T-helper 2 cell (primary cell): Measurements from ENCODE around the gene HPSE2.

ENCODE experiments used
- DNase-seq, 5 experiments: peaks; one replicate each; pipeline versions ENCODE4 v3.0.0 to v3.0.0-alpha.2; 2012 to 2022

The HPSE2 gene

DNA sequence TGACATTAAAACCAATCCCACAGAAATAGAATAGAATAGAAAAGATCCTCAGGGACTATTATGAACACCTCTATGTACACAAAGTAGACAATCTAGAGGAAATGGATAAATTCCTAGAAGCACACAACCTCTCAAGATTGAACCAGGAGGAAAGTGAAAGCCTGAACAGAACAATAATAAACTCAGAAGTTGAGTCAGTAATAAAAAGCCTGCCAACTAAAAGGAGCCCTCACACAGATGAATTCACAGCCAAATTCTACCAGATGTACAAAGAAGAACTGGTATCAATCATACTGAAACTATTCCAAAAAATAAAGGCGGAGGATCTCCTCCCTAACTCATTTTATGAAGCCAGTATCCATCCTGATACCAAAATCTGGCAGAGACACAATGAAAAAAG, 568.6 kb downstream of the HPSE2 start:
- DNase-seq, result no peak

DNA sequence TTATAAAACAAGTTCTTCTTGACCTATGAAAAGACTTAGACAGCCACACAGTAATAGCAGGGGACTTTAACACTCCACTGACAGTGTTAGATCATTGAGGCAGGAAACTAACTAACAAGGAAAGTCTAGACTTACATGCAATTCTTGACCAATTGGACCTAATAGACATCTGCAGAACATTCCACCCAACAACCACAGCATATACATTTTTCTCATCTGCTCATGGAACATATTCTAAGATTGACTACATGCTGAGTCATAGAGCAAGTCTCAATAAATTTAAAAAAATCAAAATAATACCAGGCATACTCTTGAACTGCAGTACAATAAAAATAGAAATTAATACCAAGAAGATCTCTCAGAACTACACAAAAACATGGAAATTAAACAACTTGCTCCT, 569.4 kb downstream of the HPSE2 start:
- no peak for DNase-seq

DNA sequence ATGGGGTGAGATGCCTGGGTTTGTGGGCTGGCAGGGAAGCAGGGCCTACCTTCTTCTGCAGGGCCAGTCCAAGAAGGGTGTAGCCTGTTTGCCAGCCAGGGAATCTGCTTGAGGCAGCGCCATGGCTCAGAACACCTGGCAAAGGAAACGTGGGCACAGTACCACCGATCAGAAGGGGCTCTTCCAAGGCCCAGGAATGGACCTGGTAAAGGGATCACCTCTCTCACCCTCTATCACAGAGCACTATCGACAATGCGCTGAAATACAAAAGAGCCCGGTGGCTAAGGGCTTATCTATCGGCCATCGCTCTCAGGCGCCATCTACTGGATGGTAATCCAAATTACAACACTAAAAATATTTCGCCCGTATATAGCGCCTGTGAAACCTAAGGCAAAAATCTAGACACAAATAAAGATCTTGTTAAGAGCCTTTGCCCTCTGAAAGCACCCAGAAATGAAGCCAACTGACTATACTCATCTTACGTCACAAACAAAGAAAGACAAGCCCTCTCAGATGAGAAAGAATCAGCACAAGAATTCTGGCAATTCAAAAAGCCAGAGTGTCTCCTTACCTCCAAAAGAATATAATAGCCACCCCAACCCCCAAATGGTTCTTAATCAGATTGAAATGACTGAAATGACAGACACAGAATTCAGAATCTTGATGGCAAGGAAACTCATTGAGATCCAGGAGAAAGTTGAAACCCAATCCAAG, 571.2 kb downstream of the HPSE2 start:
- peak in 3 of 5 experiments; percentile 7 to 53 (median 10) for DNase-seq

DNA sequence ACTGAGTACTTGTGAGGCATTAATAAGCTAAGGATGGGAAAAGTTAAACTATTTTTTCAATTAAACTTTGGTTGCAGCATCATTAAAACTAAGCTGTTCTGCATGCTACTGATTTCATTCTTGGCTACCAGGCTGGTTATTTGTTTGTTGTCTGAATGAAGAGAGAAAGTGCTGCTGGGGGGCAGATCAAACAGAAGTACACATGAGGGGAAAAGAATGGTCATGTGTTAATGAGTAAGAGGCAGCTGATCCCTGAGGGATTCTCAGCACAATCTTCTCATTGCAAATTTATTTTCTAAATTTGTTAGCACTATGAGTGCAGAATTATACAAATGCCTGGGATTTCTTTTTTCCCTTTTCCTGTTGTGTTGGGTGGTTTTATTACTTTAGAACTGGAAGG, 575.7 kb downstream of the HPSE2 start:
- no peak for DNase-seq

DNA sequence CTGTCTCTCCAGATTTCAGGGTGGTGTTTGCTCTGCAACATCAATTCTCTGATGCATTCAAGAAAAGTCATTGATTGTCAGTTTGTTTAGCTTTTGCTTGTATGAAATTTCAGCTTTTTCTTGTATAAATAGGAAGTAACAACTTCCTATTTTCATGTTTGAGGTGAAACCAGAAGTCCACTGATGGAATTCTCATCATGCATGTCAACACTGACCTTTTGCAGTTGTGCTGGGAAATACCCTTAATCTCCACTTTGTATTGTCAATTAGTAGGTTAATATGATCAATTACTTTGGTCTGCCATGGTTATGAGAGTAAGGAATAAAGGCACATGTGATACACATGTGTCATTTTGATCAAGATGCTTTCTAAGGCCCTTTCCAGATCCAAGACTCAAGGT, 580.2 kb downstream of the HPSE2 start:
- no peak for DNase-seq

DNA sequence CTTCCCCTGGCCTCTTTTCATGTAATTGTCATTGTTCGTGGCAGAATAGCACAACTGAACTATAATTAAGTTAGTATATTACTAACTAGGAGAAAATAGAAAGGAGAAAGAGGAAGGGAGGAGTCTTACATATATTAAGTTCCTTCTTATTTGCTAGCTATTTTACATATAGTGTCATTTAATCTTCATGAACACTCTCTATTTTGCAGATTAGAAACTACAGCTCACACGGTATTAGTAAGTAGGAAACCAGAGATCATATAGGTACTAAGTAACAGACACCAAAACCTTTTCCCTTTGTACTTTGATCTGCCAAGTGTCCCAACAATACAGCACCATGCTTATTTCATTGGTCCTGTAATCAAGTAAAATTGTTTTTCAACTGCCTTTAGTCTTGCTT, 586.5 kb downstream of the HPSE2 start:
- DNase-seq, result no peak

DNA sequence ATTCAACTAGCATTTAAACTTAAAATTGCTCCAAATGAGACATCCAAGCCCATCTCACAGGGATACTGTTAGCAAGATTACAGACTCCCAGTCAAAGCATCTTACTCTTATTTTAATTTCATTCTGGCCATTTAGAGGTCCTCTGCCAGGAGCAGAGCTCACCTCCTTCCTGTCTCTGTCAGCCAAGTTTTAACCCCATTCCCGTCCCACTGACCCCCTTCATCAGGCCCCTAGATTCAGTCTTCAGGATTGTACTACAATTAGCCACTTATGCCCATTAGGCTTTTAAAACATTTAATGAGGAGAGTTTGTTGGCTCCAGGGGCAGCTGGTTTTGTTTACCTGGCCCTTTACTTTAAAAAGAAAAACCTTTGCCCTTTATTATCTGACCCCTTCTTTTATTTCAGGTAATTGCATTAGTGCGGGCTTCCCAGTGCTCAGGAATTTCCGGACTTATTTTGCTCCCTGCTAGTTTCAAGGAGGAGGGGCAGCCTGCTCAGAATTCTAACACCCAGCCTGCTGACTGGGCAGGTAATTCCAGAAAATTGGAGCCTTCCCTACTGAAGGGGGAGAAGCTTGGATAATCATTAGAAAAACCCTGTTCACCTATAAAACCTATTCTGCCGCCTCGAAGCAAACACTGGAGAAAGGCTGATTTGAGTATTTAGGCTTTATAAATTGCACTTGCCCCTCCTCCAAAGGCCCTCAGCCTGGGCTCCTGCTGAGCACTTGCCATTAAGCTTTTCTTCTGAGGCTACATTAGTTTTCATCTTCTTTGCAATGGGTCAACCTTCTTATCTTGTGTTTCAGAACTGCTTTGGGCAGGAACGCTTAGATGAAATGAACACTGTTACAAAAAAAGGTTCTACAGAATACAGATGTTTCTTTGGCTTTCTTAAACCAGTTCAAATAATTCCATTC, 588.4 kb downstream of the HPSE2 start:
- no peak for DNase-seq

DNA sequence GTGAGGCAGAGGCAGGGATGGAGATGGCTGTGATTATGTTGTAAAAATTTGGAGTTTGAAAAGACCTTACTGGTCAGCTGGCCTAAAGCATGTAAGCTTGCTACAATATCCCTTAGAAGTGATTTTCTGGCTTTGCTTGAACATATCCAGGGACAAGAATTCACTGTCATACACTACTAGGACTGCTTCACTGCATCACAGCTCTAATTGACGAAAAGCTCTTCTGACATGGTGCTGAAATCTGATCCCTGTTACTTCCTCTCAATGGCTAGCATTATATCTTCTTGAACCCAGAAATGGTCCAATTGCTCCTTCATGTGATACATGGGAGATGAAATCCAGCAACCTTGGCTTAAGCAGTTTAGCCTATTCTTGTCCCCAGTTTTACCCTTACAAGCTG, 591.2 kb downstream of the HPSE2 start:
- no peak for DNase-seq

DNA sequence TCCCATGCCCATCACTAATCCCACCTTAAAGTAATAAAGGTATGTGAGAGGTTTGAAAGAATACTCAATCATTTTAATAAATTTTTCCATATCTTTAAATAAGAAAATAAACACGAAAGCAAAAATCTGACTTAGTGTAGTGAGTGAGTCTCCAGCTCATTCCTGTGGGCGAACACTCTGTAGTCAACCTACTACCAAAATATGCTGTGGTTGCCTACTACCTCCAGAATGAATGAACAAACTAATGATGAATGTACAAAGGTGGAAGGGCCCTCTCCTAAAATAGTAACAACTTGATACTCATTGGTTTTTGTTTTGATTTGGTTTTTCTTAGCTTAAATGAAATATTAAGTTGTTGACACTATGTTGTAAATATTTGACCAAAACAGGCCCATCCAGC, 593.4 kb downstream of the HPSE2 start:
- DNase-seq, result no peak

DNA sequence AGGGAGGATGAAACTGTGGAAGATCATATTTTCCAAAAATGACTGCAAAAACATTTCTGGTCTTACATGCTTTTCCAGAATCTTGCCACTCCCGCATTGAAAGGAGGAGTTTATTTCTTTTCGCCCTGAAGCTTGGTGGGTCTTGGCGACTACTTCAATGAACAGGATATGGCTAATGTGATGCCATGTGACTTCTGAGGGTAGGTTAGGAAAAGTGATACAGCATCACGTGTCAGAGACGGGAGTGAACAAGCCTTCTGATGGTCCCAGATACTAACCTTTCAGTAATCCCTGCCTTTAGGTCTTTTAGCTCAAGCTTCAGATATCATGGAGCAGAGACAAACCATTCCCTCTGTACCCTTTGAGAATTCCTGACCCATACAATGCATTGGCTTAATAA, 596.7 kb downstream of the HPSE2 start:
- no peak for DNase-seq

DNA sequence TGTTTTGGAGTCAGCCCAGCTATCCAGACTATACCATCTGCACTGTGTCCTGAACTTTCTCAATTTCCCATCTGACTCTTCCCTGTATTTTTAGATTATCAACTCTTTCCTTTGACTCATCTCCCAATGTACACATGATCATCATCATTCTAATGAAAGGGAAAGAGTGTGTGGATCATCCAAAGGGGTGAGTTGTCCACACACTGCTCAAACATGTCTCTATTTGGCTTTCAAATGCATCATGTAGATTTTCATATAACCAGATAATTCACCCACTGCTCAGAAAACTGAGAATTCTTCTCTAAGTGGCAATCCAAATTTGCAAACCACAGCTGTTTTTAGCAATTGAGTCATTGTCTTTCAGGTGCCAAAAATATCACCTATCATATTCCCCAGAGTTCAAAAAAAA, 598.7 kb downstream of the HPSE2 start:
- DNase-seq, result no peak

DNA sequence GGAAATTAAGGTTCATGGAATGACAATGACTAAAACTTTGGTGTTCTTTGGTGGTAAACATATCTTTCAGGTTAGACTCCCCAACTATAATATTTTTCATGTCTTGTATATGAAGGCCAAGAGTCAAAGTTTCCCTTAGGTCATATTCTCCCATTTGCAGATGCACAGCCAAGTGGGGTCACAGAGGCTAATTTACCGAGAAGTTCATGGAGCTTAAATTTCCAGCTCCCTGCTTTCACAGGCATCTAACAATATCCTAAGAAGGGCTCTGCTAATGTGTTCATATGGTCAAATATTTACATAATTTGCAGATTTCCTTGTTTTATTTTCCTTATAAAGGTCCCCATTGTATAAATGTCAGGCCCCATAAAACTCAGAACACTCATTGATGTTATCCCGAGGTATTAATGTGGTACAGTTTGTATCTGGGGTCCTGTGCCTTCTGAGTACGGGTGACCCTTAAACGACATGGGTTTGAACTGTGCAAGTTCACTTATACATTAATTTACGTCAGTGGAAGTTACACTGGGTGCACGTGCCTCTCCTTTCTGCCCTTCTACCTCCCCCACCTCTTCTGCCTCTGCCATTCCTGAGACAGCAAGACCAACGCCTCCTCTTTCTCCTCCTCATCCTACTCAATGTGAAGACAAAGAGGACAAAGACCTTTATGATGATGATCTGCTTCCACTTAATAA, 603.0 kb downstream of the HPSE2 start:
- no peak for DNase-seq

DNA sequence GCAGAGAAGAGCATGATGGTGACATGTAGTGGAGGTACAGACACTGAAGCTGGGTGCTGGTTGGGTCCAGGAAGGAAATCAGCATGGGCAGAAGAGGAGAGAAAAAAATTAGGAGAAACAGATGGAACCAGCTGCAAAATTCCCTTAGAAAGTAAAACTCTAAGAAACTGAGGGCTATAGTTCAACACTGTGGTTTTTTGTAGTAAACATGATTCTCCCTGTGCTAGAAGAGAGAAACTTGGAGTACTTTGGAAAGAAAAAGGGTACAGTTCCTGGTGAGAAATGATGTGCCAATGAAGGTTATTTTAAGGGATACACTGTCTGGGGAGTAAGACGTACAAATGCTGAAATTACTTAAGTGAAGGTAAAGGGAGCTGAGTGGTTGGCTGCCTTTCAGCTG, 607.4 kb downstream of the HPSE2 start:
- no peak for DNase-seq

DNA sequence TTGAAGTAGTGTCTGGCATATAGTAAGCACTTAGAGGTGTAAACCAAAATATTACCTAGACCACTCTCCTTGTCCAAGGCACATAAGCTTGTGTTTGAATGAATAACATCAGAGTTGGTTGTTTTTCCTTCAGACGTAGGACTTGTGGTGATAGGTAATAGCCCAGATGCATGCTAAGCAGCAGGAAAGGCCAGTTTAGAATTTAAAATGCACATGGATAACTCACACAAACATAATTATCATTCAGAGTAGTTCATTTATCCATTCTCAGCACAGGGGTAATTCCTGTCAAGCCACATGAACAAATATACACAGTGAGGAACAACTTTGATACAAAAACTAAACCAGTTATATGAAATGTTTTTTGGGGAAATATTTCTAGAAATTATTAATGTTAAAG, 607.9 kb downstream of the HPSE2 start:
- no peak for DNase-seq

DNA sequence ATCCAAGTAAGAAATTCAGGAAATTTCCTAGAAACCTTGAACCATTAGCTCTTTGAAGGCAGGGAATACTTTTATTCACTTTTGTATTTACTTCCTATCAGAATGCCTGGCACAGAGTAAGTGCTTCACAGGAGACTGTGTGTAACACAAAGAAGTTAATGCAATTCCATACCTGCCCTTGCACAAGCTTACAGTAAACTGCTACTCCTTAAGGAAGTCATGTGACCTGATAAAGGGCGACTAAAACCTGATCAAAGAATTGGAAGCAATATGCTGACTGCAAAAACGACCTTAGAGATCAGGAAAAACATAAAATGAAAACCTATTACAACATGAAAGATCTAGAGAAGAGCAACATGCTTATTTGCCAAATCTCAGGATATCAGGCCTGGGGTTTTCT, 610.7 kb downstream of the HPSE2 start:
- DNase-seq, result no peak

DNA sequence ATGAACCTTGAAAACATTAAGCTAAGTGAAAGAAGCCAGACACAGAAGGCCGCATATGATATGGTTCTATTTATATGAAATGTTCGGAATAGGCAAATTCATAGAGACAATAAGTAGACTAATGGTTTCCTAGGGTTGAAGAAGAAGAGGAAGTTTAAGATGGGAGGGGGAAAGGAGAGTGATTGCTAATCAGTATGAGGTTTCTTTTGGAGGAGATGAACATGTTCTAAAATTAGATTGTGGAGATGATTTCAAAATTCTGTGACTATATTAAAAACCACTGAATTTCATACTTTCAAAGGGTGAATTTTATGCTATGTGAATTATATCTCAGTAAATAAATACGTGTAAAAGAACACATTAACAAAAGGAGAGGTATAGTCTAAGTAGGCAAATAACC, 612.5 kb downstream of the HPSE2 start:
- no peak for DNase-seq

DNA sequence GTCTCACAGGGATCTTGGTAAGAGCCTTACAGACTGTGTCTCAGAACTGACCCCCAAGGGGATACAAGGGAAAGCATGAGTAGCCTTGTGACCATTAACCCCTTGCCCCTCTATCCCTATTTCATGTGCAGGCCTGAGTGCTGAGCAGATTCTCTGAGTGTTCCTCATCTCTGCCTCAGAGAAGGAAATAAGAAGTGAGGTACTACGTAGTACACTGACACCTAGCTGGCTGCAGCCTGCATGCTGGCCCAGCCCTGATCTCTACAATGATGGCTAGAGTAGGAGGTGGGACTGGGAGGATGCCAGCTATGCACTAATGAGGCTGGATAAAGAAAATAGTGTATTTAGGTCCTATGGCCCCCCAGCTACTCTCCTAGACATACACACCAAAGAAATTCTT, 614.0 kb downstream of the HPSE2 start:
- no peak for DNase-seq

DNA sequence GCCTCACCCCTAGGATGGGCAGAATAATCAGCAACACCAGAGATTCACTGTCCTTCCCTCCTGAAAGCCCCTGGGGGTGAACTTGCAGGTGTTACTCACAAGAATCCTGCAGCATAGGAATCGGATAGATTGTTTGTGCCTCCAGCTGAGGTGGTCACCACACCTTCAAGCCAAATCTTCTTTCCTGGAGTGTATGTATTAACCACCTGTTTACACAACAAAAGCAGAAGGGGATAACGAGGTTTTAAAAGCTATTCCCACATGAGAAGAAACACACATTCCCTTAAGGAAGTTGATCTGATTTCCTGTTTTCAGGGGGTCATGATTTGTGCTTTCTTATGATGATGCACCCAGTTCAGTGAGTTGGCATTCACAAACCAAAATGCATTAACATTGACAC, 615.1 kb downstream of the HPSE2 start:
- DNase-seq, result no peak

DNA sequence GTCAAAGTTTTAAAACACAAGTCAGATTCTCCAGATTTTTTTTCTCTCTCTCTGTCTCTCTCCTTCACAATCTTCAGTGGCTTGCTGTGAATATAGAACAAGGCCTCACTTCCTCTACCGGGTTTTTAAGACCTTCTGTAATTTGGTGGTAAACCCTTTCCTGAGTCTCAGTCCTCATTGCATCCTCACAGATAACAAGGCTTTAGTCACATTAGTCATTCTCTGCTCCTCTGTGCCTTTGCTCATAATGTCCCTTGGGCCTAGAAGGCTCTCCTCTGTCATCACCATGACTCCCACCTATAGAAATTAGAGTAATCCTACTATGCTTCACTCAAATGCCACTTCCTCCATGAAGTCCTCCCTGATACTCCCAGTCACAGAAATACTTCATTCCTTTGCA, 616.2 kb downstream of the HPSE2 start:
- peak in 1 of 5 experiments; percentile 53 for DNase-seq

DNA sequence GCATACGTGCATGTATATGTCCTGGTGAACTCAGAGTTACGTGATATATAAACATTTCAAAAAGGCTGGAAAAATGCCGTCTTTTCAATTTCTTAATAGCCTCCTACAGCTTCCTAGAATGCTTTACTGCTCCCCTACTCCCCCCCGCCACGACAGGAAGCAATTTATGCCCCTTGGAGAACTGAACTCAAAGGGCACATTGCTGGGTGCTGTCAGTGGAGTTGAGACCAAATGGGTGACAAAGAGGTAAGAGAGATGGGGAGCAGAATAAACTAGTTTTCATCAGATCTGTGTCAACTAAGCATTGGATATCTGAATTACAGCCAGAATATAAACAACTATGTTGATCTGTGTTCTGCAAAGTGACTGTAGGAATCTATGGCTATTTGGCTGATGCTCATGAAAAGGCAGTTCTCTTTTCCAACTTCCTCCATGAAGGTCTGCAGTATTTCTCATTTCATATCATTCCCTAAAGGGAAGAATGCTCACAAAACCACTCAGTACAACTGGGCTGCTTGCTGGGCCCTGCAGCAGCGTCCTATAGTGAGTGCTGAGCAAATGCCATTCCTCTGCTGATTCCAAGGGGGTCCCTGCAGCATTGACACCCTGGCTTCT, 617.6 kb downstream of the HPSE2 start:
- DNase-seq, result no peak

DNA sequence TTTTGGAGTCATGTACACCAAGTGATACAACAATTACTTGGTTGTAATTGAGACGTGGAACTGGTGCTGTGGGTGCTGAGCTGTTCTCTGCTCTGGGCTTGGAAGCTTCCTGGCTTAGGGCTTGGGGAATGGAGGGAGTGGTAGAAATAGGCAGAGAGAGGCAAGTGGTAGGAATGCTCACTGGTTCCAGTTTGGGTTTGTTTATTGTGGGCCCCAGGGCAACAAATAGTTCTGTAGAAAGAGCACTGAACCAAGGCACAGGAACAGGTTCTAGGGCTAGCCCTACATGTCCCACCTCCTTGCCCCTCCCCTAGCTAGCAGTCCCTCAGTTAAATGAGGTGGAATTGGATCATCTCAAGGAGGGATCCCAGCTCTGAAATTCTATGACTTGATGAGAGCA, 622.2 kb downstream of the HPSE2 start:
- no peak for DNase-seq

DNA sequence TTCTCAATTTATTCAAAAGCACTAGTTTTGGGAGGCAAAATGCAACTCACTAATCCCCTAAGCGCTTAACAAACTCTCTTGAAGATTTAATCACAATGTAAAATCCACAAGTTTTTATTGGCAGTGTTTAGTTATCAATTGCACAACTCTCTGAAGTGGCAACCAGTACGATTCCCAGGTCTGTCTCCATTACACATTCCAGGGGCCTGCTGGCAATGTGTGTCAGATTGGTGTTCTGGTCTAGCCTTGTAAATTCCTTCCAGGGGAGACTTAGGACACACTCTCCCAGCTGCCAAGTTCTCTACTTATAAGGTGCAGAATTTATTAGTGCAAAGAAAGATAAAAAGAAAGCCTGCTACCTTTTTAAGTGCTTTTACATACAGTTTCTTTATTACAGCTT, 624.2 kb downstream of the HPSE2 start:
- no peak for DNase-seq

DNA sequence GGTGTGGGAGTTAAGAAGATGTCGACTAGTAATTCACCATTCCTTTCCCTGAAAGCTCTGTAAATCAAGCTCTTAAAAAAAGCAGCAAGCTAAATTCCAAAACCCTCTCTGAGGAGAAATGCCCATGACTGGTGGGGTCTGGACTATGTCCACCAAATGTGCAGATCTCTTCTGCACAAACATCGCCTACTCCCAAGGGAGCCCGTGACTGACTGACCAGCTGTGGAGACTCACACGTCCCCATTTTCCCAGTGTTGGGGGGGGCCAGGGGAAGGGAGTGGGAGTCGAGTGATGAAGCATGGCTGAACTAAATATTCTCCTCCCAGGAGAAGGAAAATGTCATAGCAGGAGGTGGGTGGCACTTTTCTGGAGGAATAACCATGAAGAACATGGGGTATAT, 624.8 kb downstream of the HPSE2 start:
- no peak for DNase-seq
